Measurements from ENCODE around the gene AUTS2.

- TF ChIP-seq CTCF (IDR thresholded peaks at IDR 0.05) (no peak), POLR2A (IDR thresholded peaks at IDR 0.05) (no peak)
These were observed 97.8 kb downstream of the AUTS2 start for GRCh38 chr7:69696054-69696591.
